ENCODE measurements around the gene UBE4B.

The UBE4B gene

DNA sequence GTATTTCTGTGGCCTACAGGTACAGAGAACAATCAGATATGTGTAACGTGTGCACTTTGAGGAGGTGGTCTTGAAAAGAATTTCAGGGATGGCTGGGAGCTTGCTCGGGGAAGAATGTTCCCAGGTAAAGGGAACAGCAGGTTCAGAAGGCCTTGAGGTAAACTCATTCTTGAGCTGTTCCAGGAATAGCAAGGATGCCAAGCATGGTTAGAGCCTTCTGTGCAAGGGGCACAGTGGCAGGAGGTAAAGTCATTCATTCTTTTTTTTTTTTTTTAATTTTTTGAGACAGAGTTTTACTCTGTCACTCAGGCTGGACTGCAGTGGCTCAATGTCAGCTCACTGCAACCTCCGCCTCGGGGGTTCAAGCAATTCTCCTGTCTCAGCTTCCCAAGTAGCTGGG, 10.0 kb downstream of the UBE4B start:
- no peak for DNase-seq (ENCODE audit: low spot score)

DNA sequence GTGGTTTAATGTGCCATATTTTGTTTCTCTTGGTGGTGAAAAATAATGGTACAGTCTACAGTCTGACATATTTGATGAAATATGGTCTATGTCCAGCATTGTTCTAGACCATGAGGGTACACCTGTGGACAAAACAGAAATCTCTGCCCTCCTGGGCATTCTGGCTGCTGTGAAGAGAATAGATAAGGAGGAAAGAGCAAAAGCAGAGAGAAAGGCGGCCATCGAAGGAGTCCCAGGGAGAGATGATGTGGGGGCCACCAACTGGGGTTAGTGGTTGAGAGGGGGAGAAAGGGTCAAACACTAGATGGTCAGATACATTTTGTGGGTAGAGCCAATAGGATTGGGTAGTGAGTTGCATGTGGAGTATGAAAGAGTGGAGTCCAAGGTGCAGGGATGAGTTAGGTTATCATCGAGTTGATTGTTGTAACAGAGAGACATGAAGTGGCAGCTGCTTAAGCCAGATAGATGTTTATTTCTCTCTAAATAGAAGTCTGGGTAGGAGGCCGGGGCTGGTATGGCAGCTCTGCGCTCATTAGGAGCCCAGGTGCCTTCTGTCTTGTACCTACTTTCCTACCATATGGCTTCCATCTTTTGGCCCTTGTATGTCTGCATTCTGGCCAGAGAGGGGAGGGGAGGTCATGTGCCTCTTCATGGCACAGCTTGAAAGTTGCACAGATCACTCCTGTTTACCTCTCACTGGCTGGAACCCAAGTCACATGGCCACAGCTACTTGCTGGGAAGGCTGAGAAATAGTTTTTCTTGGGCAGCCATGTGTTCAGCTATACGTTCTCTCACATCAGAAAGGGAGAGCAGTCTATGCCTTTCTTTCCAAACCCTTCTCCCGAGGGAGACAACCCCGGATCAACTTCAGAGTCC, 13.0 kb downstream of the UBE4B start:
- DNase-seq (ENCODE audit: low spot score): no peak

DNA sequence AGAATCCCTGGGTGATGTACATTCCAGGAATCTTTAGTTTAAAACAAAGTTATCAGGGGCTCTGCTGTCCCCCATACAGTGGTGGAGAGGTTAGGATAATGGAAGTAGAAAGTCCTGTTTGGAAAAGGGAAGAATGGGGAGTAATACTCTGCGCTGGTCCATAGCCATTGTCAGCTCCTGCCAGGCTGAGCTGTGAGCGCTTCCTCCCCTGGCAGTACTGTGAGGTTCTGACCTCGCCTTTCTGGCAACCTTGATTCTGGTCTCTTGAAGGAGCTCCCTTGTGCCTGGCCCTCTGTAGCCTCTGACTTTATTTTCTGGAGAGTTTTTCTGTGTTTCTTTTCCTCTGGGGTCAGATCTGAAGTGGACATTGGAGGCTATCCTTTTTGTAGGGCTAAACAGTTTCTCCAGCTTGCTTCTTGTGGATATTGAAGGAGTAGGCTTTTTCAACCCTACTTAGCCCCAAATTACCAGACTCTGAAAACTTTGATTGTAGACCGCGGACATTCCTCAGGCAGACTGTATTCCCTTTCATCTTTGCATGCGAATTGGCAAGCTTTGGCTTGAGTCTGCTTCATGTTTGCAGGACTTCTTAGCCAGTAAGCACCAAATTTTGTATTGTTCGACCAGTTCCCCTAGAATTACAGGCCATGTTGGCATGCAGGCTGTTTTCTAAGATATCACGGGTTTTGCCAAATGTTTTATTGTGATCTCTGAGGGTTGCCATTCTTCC, 13.8 kb downstream of the UBE4B start:
- DNase-seq (ENCODE audit: low spot score): no peak

DNA sequence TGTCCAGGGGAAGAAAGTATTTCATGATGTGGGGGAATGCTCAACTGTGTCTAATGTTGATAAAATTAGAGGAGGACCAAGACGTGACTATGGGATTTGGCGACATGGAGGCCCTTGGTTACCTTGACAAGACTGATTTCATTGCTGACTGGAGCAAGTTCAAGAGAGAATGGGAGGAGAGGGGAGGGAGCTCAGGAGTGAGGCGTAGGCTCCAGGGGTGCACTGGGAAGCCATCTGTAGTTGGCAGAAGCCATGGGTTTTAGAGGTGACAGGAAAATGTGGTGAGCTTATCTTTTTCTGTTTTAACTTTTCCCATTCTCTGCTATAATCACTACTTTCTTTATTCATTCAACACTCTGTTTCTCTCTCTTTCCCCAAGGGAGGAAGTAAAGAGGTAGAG, 15.8 kb downstream of the UBE4B start:
- DNase-seq (ENCODE audit: low spot score): no peak

- no peak for DNase-seq (ENCODE audit: low spot score)
These were observed 17.9 kb downstream of the UBE4B start for GRCh38 chr1:10050611-10051010.

DNA sequence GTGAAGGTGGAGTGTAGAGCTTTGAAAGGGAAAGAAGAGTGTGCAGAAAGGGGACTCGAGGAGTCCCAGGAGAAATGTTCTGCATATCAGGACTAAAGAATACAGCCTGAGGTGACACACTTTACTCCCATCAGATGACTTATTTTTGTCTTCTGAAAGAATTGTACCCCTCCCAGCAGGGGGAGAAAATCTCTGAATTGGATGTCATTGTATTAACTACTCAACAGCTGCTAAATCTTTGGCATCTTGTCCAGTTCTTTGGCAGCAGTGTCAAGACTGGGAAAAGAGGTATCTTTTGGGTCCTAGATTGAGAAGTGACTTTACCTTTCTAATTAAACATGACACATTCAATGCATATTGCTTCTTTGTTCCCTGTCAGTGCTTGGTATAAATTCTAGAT, 18.9 kb downstream of the UBE4B start:
- no peak for DNase-seq (ENCODE audit: low spot score)

DNA sequence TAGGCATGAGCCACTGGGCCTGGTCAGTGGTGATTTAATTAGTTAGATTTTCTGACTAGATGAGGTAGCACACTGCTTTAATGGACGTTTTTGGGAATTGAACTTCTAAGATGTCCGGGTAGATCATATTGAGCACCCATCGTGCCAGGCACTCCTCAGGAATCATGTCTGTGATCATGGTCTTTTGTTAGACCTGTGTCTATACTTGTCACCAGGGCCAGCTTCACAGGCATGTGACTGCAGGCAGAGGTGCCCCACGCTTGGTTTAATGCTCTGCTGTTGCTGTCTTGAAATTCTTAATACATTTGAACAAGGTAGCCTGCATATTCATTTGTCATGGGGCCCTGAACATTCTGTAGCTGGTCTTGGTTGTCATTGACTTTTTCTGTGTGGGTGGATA, 19.6 kb downstream of the UBE4B start:
- DNase-seq (ENCODE audit: low spot score): no peak

DNA sequence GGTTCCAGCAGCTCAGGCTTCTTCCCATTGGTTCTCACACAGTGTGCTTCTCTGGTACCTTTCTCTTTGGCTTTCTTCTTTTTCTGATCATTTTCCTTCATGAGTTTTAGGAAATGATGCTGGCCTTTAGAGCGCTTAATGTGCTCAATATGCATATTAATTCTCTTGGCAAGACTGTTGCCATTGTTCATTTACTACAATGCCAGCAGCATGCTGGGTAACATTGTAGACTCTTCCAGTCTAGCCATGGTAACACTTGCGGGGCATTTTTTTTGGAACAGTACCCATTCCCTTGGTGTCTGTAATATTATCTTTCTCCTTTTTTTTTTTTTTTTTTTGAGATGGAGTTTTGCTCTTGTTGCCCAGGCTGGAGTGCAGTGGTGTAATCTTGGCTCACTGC, 21.7 kb downstream of the UBE4B start:
- no peak for DNase-seq (ENCODE audit: low spot score)

- no peak for DNase-seq (ENCODE audit: low spot score)
These were observed 23.8 kb downstream of the UBE4B start for GRCh38 chr1:10056599-10056987.

GRCh38 chr1:10057343-10057742, 24.6 kb downstream of the UBE4B start:
- no peak for DNase-seq (ENCODE audit: low spot score)

DNA sequence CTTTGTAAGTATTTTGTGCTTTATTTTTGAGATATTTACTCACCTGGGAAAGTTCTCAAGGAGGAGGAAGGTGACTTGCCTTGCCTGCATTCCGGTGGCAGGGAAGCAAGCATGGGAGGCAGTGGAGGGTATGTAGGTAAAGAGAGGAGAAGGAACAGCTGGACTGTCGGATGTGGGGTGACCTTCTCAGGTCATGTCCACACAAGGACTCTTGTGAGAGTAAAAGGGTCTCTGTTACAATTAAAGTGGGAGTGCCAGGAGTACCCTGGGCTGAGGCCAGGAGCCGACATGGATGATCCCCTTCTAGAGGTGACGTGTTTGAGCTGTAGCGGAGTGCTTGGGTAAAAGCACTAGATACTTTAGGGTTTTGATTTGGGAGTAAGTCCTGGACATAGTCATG, 25.0 kb downstream of the UBE4B start:
- DNase-seq (ENCODE audit: low spot score): no peak

DNA sequence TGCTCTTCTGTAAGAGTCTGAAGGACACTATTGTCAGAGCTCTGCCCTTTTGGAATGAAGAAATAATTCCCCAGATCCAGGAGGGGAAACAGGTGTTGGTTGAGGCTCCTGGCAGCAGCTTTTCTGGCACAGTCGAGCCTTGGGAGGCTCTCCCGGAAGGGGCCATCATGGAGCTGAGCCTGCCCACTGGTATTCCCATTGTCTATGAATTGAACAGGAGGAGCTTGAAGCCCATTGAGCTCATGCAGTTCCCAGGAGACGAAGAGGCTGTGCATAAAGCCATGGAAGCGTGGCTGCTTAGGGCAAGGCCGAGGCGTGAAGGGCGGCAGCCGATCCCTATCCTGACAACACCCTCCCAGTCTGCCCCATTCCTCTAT, 26.6 kb downstream of the UBE4B start:
- DNase-seq (ENCODE audit: low spot score): peak; percentile 45

DNA sequence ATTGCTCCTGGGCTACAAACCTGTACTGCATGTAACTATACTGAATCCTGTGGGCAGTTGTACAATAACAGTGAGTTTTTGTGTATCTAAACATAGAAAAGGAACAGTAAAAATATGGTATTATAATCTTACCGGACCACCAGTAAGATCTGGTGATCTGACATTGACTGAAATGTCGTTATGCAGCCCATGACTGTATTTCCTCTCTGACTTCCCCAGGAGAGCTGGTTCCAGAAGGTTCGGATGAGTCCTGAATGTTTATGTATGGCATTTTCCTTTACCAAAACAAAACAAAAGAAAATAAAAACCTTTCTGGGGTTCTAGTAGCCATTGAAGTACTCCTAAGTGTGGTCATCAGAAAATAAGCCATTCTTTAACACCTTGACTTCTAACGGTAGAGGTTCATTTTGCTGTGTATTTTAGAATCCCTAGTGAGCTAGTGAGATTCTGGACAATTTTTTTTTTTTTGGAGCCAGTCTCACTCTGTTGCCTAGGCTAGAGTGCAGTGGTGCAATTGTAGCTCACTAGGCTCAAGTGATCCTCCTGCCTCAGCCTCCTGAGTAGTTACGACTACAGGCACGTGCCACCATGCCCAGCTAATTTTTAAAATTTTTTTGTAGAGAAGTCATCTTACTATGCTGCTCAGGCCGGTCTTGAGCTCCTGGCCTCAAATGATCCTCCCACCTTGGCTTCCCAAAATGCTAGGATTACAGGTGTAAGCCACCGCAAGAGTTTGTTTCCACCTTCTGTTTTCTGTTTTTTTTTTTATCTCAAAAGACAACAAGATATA, 27.7 kb downstream of the UBE4B start:
- no peak for DNase-seq (ENCODE audit: low spot score)

GRCh38 chr1:10061276-10061675, 28.5 kb downstream of the UBE4B start:
- DNase-seq (ENCODE audit: low spot score): no peak

- no peak for DNase-seq (ENCODE audit: low spot score)
These were observed 31.1 kb downstream of the UBE4B start for GRCh38 chr1:10063878-10064277.

GRCh38 chr1:10064416-10065343, 31.9 kb downstream of the UBE4B start:
- no peak for DNase-seq (ENCODE audit: low spot score)

DNA sequence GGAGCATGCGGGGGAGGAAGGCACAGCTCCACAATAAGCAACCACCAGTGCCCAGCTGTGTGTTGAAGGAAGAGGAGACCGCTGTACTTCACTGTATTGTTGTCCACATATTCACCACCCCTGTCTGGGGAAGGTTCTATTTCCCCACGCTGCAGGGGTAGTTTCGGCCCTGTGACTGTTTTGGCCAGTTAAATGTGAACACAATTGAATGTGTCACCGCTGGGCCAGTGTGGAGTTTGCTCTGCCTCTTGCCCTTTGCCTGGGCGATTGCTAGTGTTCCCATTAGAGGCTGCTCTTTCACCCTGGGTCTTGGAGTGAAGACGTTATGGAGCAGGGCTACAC, 32.6 kb downstream of the UBE4B start:
- no peak for DNase-seq (ENCODE audit: low spot score)

- DNase-seq (ENCODE audit: low spot score): no peak
These were observed 33.0 kb downstream of the UBE4B start for GRCh38 chr1:10065760-10066159.

- no peak for DNase-seq (ENCODE audit: low spot score)
These were observed 36.0 kb downstream of the UBE4B start for GRCh38 chr1:10068605-10069294.

DNA sequence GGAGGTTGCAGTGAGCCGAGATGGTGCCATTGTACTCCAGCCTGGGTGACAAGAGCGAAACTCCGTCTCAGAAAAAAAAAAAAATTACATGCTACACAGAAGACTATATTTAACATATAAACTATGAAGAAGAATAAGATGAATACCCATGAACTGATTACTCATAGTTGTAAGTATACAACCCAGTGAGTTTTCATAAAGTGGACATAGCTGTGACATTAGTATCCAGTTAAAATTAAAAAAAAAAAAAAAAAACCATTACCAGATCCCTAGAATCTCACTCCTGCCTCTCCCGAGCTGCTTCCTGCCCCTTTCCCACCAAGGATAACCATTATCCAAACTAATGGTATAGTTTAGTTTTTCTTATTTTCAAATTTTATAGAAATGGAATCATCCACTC, 37.4 kb downstream of the UBE4B start:
- DNase-seq (ENCODE audit: low spot score): no peak

- DNase-seq (ENCODE audit: low spot score): no peak
These were observed 38.9 kb downstream of the UBE4B start for GRCh38 chr1:10071640-10072039.

Measured in D341Med (cell line).